ENCODE measurements around the gene CEMIP. TPM values are rescaled to one million over a fixed set of nuclear protein-coding genes. Genes with fewer than 3 reads are reported as not detected.

The CEMIP gene
- total and polyA plus RNA-seq, 2 of the 13 experiments (the other 11 are each of a cell fraction or from before 2014, with no cell fraction given) = 4.3 to 28.5 TPM

DNA sequence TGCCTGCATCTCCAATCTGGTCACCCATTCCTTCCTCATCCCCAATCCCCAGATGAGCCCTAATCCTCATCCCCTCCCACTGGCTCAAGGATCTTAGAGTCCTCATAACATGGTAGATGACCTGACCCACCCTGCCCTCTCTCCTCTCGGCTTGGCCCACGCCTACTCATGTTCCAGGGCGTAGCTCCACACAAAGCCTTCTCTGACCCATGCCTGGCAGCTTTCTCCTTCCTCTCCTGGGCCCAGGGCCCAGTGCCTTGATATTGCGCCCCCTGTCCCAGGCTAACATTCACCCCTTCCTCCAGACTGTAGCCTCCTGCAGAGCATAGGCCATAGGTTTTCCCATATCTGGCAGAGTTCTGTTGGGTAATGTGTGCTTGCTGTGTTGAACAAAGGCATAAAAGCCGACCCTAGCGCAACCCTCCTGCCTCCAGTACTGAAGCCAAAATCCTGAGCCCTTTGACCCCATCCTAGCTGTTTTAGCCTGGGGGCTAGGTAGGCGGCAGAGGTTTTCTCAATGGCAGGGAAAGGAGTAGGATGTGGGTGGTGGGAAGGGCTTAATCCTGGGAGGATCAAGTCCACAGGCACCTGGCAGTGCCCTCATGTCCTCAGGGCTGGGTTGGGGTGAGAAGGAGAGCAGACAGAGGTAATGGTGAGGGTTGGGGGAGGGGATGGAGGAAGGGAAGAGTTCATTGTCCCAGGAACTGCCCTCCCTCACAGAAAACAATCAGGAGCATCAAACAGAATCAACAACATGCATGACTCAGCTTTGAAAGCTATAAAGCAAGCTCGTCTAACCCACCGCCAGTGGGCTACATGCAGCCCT is 175.0 kb downstream of the CEMIP start:
- DNase-seq (ENCODE audit: low spot score) (peak; percentile 79), ATAC-seq (peak; percentile 92), FAIRE-seq (peak; percentile 76)
- no peaks in the 10 kb centered on the region; a peak in 1 of 5 replicates for H3K27me3 ChIP-seq (ENCODE audit: control insufficient read depth in 1 of 2, insufficient read depth in 2 of 2, low read length in 2 of 2)
- H3K79me2 ChIP-seq (ENCODE audit: insufficient read depth, low read length) = no peaks in the 10 kb centered on the region
- peak overlapping the region; percentile 68 for H3K27ac ChIP-seq (ENCODE audit: extremely low read length, insufficient read depth, low read length)
- H2AFZ ChIP-seq (ENCODE audit: low read length) = no peak overlapping the region
- peaks cover 1 to 8% of the 10 kb centered on the region in 2 experiments; a peak in 3 of 5 replicates for H3K36me3 ChIP-seq (replicated peaks in 1 of 2; ENCODE audit: control insufficient read depth in 1 of 2, insufficient read depth in 2 of 2, low read length in 2 of 2)
- ChIA-PET CTCF (ENCODE audit: low intra/inter-chr PET ratio, low total read pairs) (no interaction called here), POLR2A (interaction anchor here (1.2 to 2.0 kb wide), 3 partner anchors 13 to 115 kb away, joined by 3 to 7 read pairs (median 3); no protein-coding TSS in a partner anchor)
- peak overlapping the region; percentile 50 for H3K4me2 ChIP-seq (ENCODE audit: low read depth, low read length)
- H3K4me3 ChIP-seq (replicated peaks in 1 of 3; ENCODE audit: insufficient read depth in 1 of 3, low read depth in 2 of 3, low read length in 3 of 3) = peak overlapping the region in 1 of 3 experiments; percentile 24; a peak in 2 of 6 replicates
- no peaks in the 10 kb centered on the region for H4K20me1 ChIP-seq (ENCODE audit: insufficient read depth, low read length)
- intact Hi-C loops (cut with micrococcal nuclease; ENCODE audit: unreplicated experiment) (no loop called here), in situ Hi-C loops (cut with HindIII; ENCODE audit: extremely low pct_ligation_motif_present, low pct_unique_long_range_greater_than_20kb) (loop anchor here (25.0 kb wide), 1 partner anchor 492 kb away; no protein-coding TSS in a partner anchor)
- WGBS (ENCODE audit: low lambda C conversion rate) = 32% methylated on average over 8 of the region's 9 CpGs
- no peaks in the 10 kb centered on the region for H3K9me3 ChIP-seq (ENCODE audit: low read length)
- BruUV-seq (replicated peaks) = no TSS peak
- no peak overlapping the region for H3K9ac ChIP-seq (ENCODE audit: insufficient read depth, low read depth, low read length)
- peaks cover 27% of the 10 kb centered on the region for H3K4me1 ChIP-seq (ENCODE audit: insufficient read depth, low read length)
- TF ChIP-seq HNRNPUL1 (IDR thresholded peaks at IDR 0.05; ENCODE audit: low read depth, low read length) = no peak
- peak; percentile 36; the same call in 1 of the 2 replicates for TF ChIP-seq TCF7 (IDR thresholded peaks at IDR 0.05; ENCODE audit: low read depth)
- no peak for TF ChIP-seq SNRNP70 (IDR thresholded peaks at IDR 0.05; ENCODE audit: low read depth, low read length)
- no peak for TF ChIP-seq PLRG1 (conservative IDR thresholded peaks at IDR 0.05)
- no peak for TF ChIP-seq NFIC (IDR thresholded peaks at IDR 0.05; ENCODE audit: low read length)
- TF ChIP-seq SRF (IDR thresholded peaks at IDR 0.05; ENCODE audit: low read depth, low read length) = peak; percentile 76; the same call in 1 of the 2 replicates
- TF ChIP-seq ZNF879 (CRISPR knock-in tag; IDR thresholded peaks at IDR 0.05) = no peak
- no peak for TF ChIP-seq U2AF1 (optimal IDR thresholded peaks at IDR 0.05; ENCODE audit: low read depth, low read length)
- no peak for TF ChIP-seq ZNF777 (CRISPR knock-in tag; IDR thresholded peaks at IDR 0.05)
- TF ChIP-seq FOXK1 (CRISPR knock-in tag; IDR thresholded peaks at IDR 0.05; ENCODE audit: borderline replicate concordance, low read depth) = peak; percentile 43; the same call in 1 of the 2 replicates
- TF ChIP-seq, protein P1, sequence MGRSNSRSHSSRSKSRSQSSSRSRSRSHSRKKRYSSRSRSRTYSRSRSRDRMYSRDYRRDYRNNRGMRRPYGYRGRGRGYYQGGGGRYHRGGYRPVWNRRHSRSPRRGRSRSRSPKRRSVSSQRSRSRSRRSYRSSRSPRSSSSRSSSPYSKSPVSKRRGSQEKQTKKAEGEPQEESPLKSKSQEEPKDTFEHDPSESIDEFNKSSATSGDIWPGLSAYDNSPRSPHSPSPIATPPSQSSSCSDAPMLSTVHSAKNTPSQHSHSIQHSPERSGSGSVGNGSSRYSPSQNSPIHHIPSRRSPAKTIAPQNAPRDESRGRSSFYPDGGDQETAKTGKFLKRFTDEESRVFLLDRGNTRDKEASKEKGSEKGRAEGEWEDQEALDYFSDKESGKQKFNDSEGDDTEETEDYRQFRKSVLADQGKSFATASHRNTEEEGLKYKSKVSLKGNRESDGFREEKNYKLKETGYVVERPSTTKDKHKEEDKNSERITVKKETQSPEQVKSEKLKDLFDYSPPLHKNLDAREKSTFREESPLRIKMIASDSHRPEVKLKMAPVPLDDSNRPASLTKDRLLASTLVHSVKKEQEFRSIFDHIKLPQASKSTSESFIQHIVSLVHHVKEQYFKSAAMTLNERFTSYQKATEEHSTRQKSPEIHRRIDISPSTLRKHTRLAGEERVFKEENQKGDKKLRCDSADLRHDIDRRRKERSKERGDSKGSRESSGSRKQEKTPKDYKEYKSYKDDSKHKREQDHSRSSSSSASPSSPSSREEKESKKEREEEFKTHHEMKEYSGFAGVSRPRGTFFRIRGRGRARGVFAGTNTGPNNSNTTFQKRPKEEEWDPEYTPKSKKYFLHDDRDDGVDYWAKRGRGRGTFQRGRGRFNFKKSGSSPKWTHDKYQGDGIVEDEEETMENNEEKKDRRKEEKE (IDR thresholded peaks at IDR 0.05) = no peak
- TF ChIP-seq, protein P2, sequence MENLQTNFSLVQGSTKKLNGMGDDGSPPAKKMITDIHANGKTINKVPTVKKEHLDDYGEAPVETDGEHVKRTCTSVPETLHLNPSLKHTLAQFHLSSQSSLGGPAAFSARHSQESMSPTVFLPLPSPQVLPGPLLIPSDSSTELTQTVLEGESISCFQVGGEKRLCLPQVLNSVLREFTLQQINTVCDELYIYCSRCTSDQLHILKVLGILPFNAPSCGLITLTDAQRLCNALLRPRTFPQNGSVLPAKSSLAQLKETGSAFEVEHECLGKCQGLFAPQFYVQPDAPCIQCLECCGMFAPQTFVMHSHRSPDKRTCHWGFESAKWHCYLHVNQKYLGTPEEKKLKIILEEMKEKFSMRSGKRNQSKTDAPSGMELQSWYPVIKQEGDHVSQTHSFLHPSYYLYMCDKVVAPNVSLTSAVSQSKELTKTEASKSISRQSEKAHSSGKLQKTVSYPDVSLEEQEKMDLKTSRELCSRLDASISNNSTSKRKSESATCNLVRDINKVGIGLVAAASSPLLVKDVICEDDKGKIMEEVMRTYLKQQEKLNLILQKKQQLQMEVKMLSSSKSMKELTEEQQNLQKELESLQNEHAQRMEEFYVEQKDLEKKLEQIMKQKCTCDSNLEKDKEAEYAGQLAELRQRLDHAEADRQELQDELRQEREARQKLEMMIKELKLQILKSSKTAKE (CRISPR knock-in tag; IDR thresholded peaks at IDR 0.05; ENCODE audit: borderline replicate concordance) = no peak
- no peak for TF ChIP-seq TGIF2 (CRISPR knock-in tag; IDR thresholded peaks at IDR 0.05)
- no peak for TF ChIP-seq MAF1 (CRISPR knock-in tag; IDR thresholded peaks at IDR 0.05; ENCODE audit: borderline replicate concordance)
- TF ChIP-seq, protein P3, sequence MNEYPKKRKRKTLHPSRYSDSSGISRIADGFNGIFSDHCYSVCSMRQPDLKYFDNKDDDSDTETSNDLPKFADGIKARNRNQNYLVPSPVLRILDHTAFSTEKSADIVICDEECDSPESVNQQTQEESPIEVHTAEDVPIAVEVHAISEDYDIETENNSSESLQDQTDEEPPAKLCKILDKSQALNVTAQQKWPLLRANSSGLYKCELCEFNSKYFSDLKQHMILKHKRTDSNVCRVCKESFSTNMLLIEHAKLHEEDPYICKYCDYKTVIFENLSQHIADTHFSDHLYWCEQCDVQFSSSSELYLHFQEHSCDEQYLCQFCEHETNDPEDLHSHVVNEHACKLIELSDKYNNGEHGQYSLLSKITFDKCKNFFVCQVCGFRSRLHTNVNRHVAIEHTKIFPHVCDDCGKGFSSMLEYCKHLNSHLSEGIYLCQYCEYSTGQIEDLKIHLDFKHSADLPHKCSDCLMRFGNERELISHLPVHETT (CRISPR knock-in tag; conservative IDR thresholded peaks at IDR 0.05) = no peak
- peak; percentile 89 for TF ChIP-seq FOSL2 (CRISPR knock-in tag; IDR thresholded peaks at IDR 0.05)
- no peak for TF ChIP-seq ZNF224 (CRISPR knock-in tag; IDR thresholded peaks at IDR 0.05)
- TF ChIP-seq CHCHD3 (CRISPR knock-in tag; IDR thresholded peaks at IDR 0.05) = no peak
- no peak for TF ChIP-seq ZNF44 (CRISPR knock-in tag; IDR thresholded peaks at IDR 0.05)
- TF ChIP-seq BHLHE40 (IDR thresholded peaks at IDR 0.05; ENCODE audit: low read length) = no peak
